Uterus (tissue), 4 donors: ENCODE data around the gene RAB44. TPM values are rescaled to one million over a fixed set of nuclear protein-coding genes. Genes with fewer than 3 reads are reported as not detected.
A peak's percentile ranks its signal among the peaks of the same experiment; 100 is the strongest.

ENCODE experiments used
- DNase-seq, 2 donors: peaks; one replicate each; pipeline ENCODE4 v3.0.0-alpha.2; 2019 to 2020
- H3K27ac ChIP-seq, 2 donors: fragments of 200-600 bp; sonication (generic); 1 replicate in 1 of 2; 2 replicates in 1 of 2; pipeline ENCODE4 v1.5.1; 2016 to 2018
- H3K27me3 ChIP-seq, 2 donors: fragments of 200-600 bp; sonication (generic); one replicate each; pipeline ENCODE4 v1.5.1; 2018 to 2019; ENCODE audit warnings: control low read depth in 1 of 2
- H3K36me3 ChIP-seq, 2 donors: fragments of 200-600 bp; sonication (generic); one replicate each; pipeline ENCODE4 v1.5.1; 2019; ENCODE audit warnings: control low read depth in 1 of 2
- H3K4me1 ChIP-seq, 2 donors: fragments of 200-600 bp; sonication (generic); one replicate each; pipeline ENCODE4 v1.5.1; 2018 to 2019; ENCODE audit warnings: control low read depth in 1 of 2
- H3K4me3 ChIP-seq, 2 donors: fragments of 200-600 bp; sonication (generic); 1 replicate in 1 of 2; 2 replicates in 1 of 2; pipeline ENCODE4 v1.5.1; 2018 to 2019; ENCODE audit warnings: mild to moderate bottlenecking in 1 of 2
- H3K9me3 ChIP-seq, 2 donors: fragments of 200-600 bp; sonication (generic); one replicate each; pipeline ENCODE4 v1.5.1; 2019; ENCODE audit warnings: control low read depth in 1 of 2
- CTCF ChIP-seq, 4 experiments: fragments of 200-600 bp in 2 of 4; fragments of 450-650 bp in 2 of 4; sonication (generic) in 2 of 4; IDR thresholded peaks; one replicate each; pipeline ENCODE4 v1.5.1; 2016 to 2019; ENCODE audit warnings: antibody characterized with exemption in 4 of 4, mild to moderate bottlenecking in 2 of 4, moderate library complexity in 1 of 4
- POLR2A ChIP-seq, 2 donors: fragments of 450-650 bp; IDR thresholded peaks; one replicate each; pipeline ENCODE4 v1.6.1; 2016; ENCODE audit warnings: antibody characterized with exemption in 2 of 2, mild to moderate bottlenecking in 1 of 2, moderate library complexity in 1 of 2
- intact Hi-C: fragments of 100-400 bp; cut with DNase I; formaldehyde crosslinking; loops from one replicate; pipeline ENCODE4 v1.15.1; 2023; ENCODE audit warnings: low total_unique reads
- total RNA-seq, 4 donors: library from RNA; depleted of rRNA in 3 of 4; stranded (reverse); fragments of >200 nt in 3 of 4; gene quantifications; one replicate each; pipeline versions ENCODE4 v1.1.0 to v1.2.4, GENCODE V29; 2014 to 2023
- donor health status: DM: yes; HTN: yes; CAD: no.

Gene RAB44
- total RNA-seq, 4 donors from 2014 or later: 0.37 TPM; not detected in 3

GRCh38 chr6:36731622-36732310 lies 34.1 kb downstream of the RAB44 start:
- Histone ChIP-seq H3K36me3 (no peaks in the 10 kb centered on the region), H3K27me3 (no peaks in the 10 kb centered on the region), H3K4me1 (no peaks in the 10 kb centered on the region), H3K4me3 (no peak overlapping the region), H3K9me3 (no peaks in the 10 kb centered on the region), H3K27ac (no peak overlapping the region)
- no peak for DNase-seq
- TF ChIP-seq POLR2A (IDR thresholded peaks at IDR 0.05) (no peak), CTCF (IDR thresholded peaks at IDR 0.05) (no peak)
- intact Hi-C loops: no loop called here

GRCh38 chr6:36733300-36733699 lies 35.7 kb downstream of the RAB44 start:
- Histone ChIP-seq H3K9me3 (no peaks in the 10 kb centered on the region), H3K27me3 (no peaks in the 10 kb centered on the region), H3K36me3 (no peaks in the 10 kb centered on the region), H3K4me1 (no peaks in the 10 kb centered on the region), H3K4me3 (no peak overlapping the region), H3K27ac (no peak overlapping the region)
- TF ChIP-seq CTCF (IDR thresholded peaks at IDR 0.05) (no peak), POLR2A (IDR thresholded peaks at IDR 0.05) (no peak)
- DNase-seq: no peak
- intact Hi-C loops: no loop called here

- intact Hi-C loops: no loop called here
- no peak for DNase-seq
- TF ChIP-seq POLR2A (IDR thresholded peaks at IDR 0.05): no peak
- no peak for TF ChIP-seq CTCF (IDR thresholded peaks at IDR 0.05)
- Histone ChIP-seq H3K9me3 (no peaks in the 10 kb centered on the region), H3K27ac (peak overlapping the region; percentile 72 to 74), H3K4me1 (no peaks in the 10 kb centered on the region), H3K4me3 (peak overlapping the region in 1 of 2 donors; percentile 27), H3K27me3 (no peaks in the 10 kb centered on the region), H3K36me3 (no peaks in the 10 kb centered on the region)
Measured at GRCh38 chr6:36734486-36735060, 36.9 kb downstream of the RAB44 start.

GRCh38 chr6:36735110-36736071 lies 37.8 kb downstream of the RAB44 start:
- DNase-seq: peak; percentile 82 to 87
- intact Hi-C loops: no loop called here
- Histone ChIP-seq H3K4me3 (peak overlapping the region; percentile 15 to 27), H3K9me3 (no peaks in the 10 kb centered on the region), H3K36me3 (no peaks in the 10 kb centered on the region), H3K27ac (peak overlapping the region; percentile 72 to 74), H3K27me3 (no peaks in the 10 kb centered on the region), H3K4me1 (no peaks in the 10 kb centered on the region)
- TF ChIP-seq POLR2A (IDR thresholded peaks at IDR 0.05): no peak
- peak in 2 of 4 experiments; percentile 3 to 29 for TF ChIP-seq CTCF (IDR thresholded peaks at IDR 0.05)
